GM12873 (cell line): ENCODE measurements around the gene MATK.

Source experiments
- CTCF ChIP-seq: IDR thresholded peaks from 2 replicates; pipeline ENCODE4 v1.5.1; 2012; ENCODE audit warnings: low read depth, mild to moderate bottlenecking, moderate library complexity, low read length, control low read depth; ENCODE audit not compliant: insufficient read depth; ENCODE audit errors: missing control alignments

The MATK gene

DNA sequence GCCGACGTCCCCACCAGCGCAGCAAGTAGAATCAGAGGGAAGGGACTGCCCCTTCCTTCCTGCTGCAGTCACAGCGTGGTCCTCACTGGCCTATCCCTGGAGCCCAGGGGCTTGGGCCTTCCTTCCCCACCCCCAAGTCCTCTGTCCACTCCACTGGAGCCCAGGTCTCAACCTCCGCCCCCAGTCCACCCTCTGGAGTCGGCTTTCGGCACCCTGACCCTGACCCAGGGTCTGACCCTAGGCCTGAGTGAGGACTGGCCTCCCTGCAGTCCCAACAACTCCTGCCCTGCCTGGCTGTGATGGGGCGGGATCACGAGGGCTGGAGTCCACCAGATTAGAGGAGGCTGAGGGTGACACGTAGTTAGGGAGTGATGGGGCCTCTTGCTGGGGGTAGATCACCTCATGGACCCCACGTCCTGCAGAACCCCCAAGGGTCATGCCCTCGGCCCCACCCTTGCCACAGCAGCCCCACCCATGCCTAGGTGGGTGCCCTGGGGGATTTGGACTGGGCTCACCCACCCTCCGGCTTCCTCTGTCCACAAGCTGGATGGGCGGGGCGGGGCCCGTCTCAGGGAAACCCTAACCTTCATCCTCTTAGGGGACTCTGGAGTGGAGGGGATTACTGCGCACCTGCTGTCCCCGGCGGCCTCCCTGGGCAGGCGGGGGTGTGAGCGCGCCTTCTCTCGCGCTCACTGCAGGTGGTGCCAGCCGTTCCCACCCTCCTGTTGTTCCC is 18.0 kb downstream of the MATK start:
- TF ChIP-seq CTCF = no peak

DNA sequence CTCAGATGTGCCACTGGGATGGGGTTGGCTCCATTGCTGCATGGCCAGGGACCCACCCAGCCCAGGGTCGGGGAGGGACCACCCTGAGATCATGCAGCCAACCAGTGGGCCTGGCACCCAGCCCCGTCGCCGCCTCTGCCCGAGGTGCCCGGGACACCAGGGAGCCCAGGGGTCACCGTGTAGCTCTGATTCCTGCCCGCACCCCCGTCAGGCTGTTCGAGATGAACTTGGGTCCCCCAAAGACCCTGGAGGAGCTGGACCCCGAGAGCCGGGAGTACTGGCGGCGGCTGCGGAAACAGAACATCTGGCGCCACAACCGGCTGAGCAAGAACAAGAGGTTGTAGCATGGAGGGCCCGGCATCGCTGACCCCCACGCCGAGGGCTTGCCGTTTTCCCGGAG is 19.1 kb downstream of the MATK start:
- no peak for TF ChIP-seq CTCF

DNA sequence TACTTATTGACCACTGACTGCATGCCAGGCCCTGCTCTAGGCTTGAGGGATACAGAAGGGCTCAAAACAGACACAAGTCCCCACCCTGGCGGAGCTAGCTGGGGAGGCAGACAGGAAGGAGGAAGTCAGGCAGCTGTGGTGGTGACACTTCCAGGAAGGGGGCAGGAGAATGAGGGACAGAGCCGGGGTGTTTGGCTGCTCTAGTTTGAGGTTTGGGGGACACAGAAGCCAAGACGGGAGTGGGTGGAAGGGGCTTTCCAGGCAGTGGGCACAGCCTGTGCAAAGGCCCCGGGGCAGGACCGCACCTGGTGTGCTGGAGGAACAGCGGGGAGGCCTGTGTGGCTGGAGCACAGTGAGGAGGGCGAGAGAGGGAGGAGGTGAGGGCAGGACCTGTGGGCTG is 19.7 kb downstream of the MATK start:
- TF ChIP-seq CTCF = no peak

GRCh38 chr19:3765121-3765520 is 21.1 kb downstream of the MATK start:
- TF ChIP-seq CTCF = no peak

GRCh38 chr19:3762501-3763459 is 23.4 kb downstream of the MATK start, which contains the start of gene MRPL54:
Gene MRPL54 (plus strand): TSS chr19:3762682. CDS start chr19:3762701, 19 bp downstream.
- TF ChIP-seq CTCF = no peak

GRCh38 chr19:3762130-3762473 is 24.1 kb downstream of the MATK start:
- no peak for TF ChIP-seq CTCF
